ENCODE data around the gene UBE3B.

GRCh38 chr12:109521831-109522230 is 44.4 kb downstream of the UBE3B start:
- no peak for TF ChIP-seq CTCF (IDR thresholded peaks at IDR 0.05)
- no peak for TF ChIP-seq POLR2A (IDR thresholded peaks at IDR 0.05)

Measured in prostate gland (tissue), 2 donors.